ENCODE data around the gene TNIP2. TPM values are rescaled to one million over a fixed set of nuclear protein-coding genes. Genes with fewer than 3 reads are reported as not detected.
"Not testable (repeated sequence)": the region's sequence is repeated elsewhere in the genome, so short reads cannot be mapped to it uniquely, and the experiment has no call there.

The TNIP2 gene
- total RNA-seq, 1 donor from 2014 or later = 25.3 TPM

GRCh38 chr4:2744576-2745270 is 11.4 kb downstream of the TNIP2 start:
- Mint-ChIP-seq H3K36me3 (peaks cover 16% of the 10 kb centered on the region), H3K9me3 (no peaks in the 10 kb centered on the region), H3K4me1 (ENCODE audit: unreplicated experiment) (no peaks in the 10 kb centered on the region), H3K27ac (peak overlapping the region; percentile 57), H3K27me3 (no peaks in the 10 kb centered on the region), H3K4me3 (no peak overlapping the region)
- DNase-seq (ENCODE audit: extremely low spot score, unreplicated experiment) = no peak
- TF ChIP-seq CTCF (conservative IDR thresholded peaks at IDR 0.05) = no peak

GRCh38 chr4:2743518-2744445 is 12.4 kb downstream of the TNIP2 start:
- Mint-ChIP-seq H3K36me3 (peaks cover 16% of the 10 kb centered on the region), H3K27ac (peak overlapping the region; percentile 76), H3K27me3 (no peaks in the 10 kb centered on the region), H3K4me3 (no peak overlapping the region), H3K4me1 (ENCODE audit: unreplicated experiment) (no peaks in the 10 kb centered on the region), H3K9me3 (no peaks in the 10 kb centered on the region)
- DNase-seq (ENCODE audit: extremely low spot score, unreplicated experiment) = no peak
- TF ChIP-seq CTCF (conservative IDR thresholded peaks at IDR 0.05) = no peak

- H3K27ac Mint-ChIP-seq = peak overlapping the region; percentile 76
- TF ChIP-seq CTCF (conservative IDR thresholded peaks at IDR 0.05) = no peak
- H3K36me3 Mint-ChIP-seq = peaks cover 21% of the 10 kb centered on the region
- H3K9me3 Mint-ChIP-seq = peaks cover 6% of the 10 kb centered on the region
- H3K4me3 Mint-ChIP-seq = no peak overlapping the region
- no peaks in the 10 kb centered on the region for H3K27me3 Mint-ChIP-seq
- no peaks in the 10 kb centered on the region for H3K4me1 Mint-ChIP-seq (ENCODE audit: unreplicated experiment)
- no peak for DNase-seq (ENCODE audit: extremely low spot score, unreplicated experiment)
These were observed 13.2 kb downstream of the TNIP2 start for GRCh38 chr4:2742823-2743517.

- Mint-ChIP-seq H3K9me3 (peaks cover 6% of the 10 kb centered on the region), H3K27ac (no peak overlapping the region), H3K27me3 (no peaks in the 10 kb centered on the region), H3K36me3 (peaks cover 17% of the 10 kb centered on the region), H3K4me3 (no peak overlapping the region), H3K4me1 (ENCODE audit: unreplicated experiment) (no peaks in the 10 kb centered on the region)
- TF ChIP-seq CTCF (conservative IDR thresholded peaks at IDR 0.05) = no peak
- no peak for DNase-seq (ENCODE audit: extremely low spot score, unreplicated experiment)
These were observed 13.9 kb downstream of the TNIP2 start for GRCh38 chr4:2742081-2742822.

- Mint-ChIP-seq H3K27ac (peak overlapping the region; percentile 39), H3K9me3 (peaks cover 8% of the 10 kb centered on the region), H3K27me3 (no peaks in the 10 kb centered on the region), H3K4me3 (no peak overlapping the region), H3K36me3 (peaks cover 19% of the 10 kb centered on the region), H3K4me1 (ENCODE audit: unreplicated experiment) (no peaks in the 10 kb centered on the region)
- DNase-seq (ENCODE audit: extremely low spot score, unreplicated experiment) = no peak
- TF ChIP-seq CTCF (conservative IDR thresholded peaks at IDR 0.05) = no peak
These were observed 14.5 kb downstream of the TNIP2 start for GRCh38 chr4:2741626-2742025.

GRCh38 chr4:2738296-2738695 is 17.8 kb downstream of the TNIP2 start:
- not testable (repeated sequence) for H3K27me3 Mint-ChIP-seq; H3K27ac Mint-ChIP-seq; DNase-seq (ENCODE audit: extremely low spot score, unreplicated experiment); H3K4me1 Mint-ChIP-seq (ENCODE audit: unreplicated experiment); H3K4me3 Mint-ChIP-seq
- peaks cover 24% of the 10 kb centered on the region for H3K9me3 Mint-ChIP-seq
- peaks cover 39% of the 10 kb centered on the region for H3K36me3 Mint-ChIP-seq

Data from type B pancreatic cell (in vitro differentiated cells).